Neutrophil (primary cell): ENCODE results near the gene CHI3L1.

ENCODE experiments used
- H3K27ac ChIP-seq: fragments of 200-600 bp; sonication (generic); 2 replicates; pipeline ENCODE4 v1.5.1; 2016; ENCODE audit warnings: mild to moderate bottlenecking, moderate library complexity
- H3K27me3 ChIP-seq: fragments of 200-600 bp; sonication (generic); 2 replicates; pipeline ENCODE4 v1.6.0; 2016; ENCODE audit warnings: mild to moderate bottlenecking
- H3K36me3 ChIP-seq: fragments of 200-600 bp; sonication (generic); 2 replicates; pipeline ENCODE4 v1.5.1; 2017
- H3K4me1 ChIP-seq, 2 experiments: fragments of 200-600 bp in 1 of 2; sonication (generic) in 1 of 2; 1 replicate in 1 of 2; 2 replicates in 1 of 2; pipeline versions ENCODE4 v1.5.1 to v1.6.1; 2013 to 2016; ENCODE audit warnings: low read depth in 1 of 2, low read length in 1 of 2, mild to moderate bottlenecking in 1 of 2, moderate library complexity in 1 of 2; ENCODE audit not compliant: control insufficient read depth in 1 of 2, insufficient read depth in 1 of 2
- H3K4me3 ChIP-seq, 2 experiments: fragments of 200-600 bp in 1 of 2; sonication (generic) in 1 of 2; 1 replicate in 1 of 2; 2 replicates in 1 of 2; pipeline ENCODE4 v1.5.1; 2013 to 2016; ENCODE audit warnings: low read depth in 1 of 2, low read length in 1 of 2, mild to moderate bottlenecking in 1 of 2, moderate library complexity in 1 of 2
- H3K9me3 ChIP-seq: fragments of 200-600 bp; sonication (generic); 2 replicates; pipeline ENCODE4 v1.5.1; 2016
- CTCF ChIP-seq: fragments of 200-600 bp; sonication (generic); IDR thresholded peaks from 2 replicates; pipeline ENCODE4 v1.5.1; 2016; ENCODE audit warnings: antibody characterized with exemption

CHI3L1 gene

DNA sequence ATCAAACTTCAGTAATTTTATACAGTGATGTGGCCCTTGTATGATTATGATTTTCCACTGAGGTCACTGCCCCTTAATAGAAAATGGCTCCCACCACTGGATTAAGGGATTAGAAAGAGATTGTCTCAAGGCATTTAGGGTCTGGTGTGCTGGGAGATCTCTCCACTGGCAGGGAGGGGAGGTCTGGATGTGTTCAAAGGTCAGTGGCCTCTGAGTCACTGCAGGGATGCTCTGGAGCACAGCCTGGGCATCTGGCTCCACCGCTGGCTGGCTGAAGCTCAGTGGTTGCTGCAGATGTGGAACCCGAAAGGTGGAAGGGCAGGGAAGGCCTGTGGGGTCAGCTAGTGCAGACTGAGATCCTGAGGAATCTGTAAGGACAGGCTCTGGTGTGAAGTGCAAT lies 18.3 kb upstream of the CHI3L1 start:
- no peak overlapping the region for H3K4me3 ChIP-seq
- TF ChIP-seq CTCF, result no peak
- H3K4me1 ChIP-seq, result peaks cover 57 to 62% of the 10 kb centered on the region in 2 experiments
- H3K27ac ChIP-seq, result peak overlapping the region; percentile 10
- no peaks in the 10 kb centered on the region for H3K9me3 ChIP-seq
- H3K27me3 ChIP-seq, result no peaks in the 10 kb centered on the region
- no peaks in the 10 kb centered on the region for H3K36me3 ChIP-seq

DNA sequence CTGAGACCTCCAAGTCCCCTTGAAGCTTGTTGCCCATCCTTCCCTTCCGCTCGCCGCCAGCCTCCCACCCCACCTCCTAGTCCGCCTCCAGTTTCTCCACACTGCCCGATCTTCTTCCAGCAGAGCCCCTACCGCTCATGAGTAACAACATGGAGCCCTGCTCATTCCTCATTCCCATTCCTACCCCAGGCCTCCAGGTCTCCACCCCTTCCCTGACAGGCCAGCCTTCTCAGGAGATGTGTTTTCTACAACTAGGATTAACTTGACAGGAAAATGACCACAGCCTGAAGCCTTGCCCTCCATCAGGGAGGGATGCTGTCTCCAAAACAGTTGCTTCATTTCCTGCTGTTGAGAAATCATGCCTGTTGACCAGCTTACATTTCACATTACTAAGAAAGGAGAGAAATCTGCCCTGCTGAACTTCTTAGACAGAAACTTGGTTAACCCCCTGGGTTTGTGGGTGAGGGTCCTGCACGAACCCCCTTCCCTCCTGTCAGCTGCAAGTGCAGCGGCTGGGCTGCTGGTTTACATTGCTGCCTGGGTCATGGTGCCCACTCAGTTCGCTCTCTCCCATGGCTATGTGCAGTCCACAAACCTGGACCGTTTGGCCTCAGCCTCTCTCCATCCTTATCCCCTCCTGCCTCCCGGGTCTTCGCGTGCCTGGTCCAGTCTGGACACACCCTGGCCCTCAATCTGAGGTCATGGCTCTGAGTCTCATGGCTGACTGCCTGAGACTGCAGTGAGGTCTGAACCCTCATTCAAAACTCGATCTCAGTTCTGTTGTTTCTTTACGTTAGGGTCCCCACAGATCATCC lies 16.1 kb upstream of the CHI3L1 start:
- peak overlapping the region; percentile 61 to 62 for H3K4me3 ChIP-seq
- no peaks in the 10 kb centered on the region for H3K36me3 ChIP-seq
- H3K9me3 ChIP-seq, result no peaks in the 10 kb centered on the region
- peaks cover 65 to 71% of the 10 kb centered on the region in 2 experiments for H3K4me1 ChIP-seq
- no peaks in the 10 kb centered on the region for H3K27me3 ChIP-seq
- peak overlapping the region; percentile 96 for H3K27ac ChIP-seq
- no peak for TF ChIP-seq CTCF

- peak overlapping the region; percentile 61 to 62 for H3K4me3 ChIP-seq
- no peaks in the 10 kb centered on the region for H3K36me3 ChIP-seq
- no peaks in the 10 kb centered on the region for H3K27me3 ChIP-seq
- TF ChIP-seq CTCF, result no peak
- H3K9me3 ChIP-seq, result no peaks in the 10 kb centered on the region
- H3K4me1 ChIP-seq, result peaks cover 65 to 71% of the 10 kb centered on the region in 2 experiments
- H3K27ac ChIP-seq, result peak overlapping the region; percentile 96
Measured at GRCh38 chr1:203201516-203202205, 15.2 kb upstream of the CHI3L1 start.

GRCh38 chr1:203200916-203201315 lies 14.4 kb upstream of the CHI3L1 start:
- Histone ChIP-seq H3K36me3 (no peaks in the 10 kb centered on the region), H3K27ac (peak overlapping the region; percentile 96), H3K4me3 (peak overlapping the region in 1 of 2 experiments; percentile 37), H3K27me3 (no peaks in the 10 kb centered on the region), H3K9me3 (no peaks in the 10 kb centered on the region), H3K4me1 (peaks cover 65 to 71% of the 10 kb centered on the region in 2 experiments)
- TF ChIP-seq CTCF, result no peak

DNA sequence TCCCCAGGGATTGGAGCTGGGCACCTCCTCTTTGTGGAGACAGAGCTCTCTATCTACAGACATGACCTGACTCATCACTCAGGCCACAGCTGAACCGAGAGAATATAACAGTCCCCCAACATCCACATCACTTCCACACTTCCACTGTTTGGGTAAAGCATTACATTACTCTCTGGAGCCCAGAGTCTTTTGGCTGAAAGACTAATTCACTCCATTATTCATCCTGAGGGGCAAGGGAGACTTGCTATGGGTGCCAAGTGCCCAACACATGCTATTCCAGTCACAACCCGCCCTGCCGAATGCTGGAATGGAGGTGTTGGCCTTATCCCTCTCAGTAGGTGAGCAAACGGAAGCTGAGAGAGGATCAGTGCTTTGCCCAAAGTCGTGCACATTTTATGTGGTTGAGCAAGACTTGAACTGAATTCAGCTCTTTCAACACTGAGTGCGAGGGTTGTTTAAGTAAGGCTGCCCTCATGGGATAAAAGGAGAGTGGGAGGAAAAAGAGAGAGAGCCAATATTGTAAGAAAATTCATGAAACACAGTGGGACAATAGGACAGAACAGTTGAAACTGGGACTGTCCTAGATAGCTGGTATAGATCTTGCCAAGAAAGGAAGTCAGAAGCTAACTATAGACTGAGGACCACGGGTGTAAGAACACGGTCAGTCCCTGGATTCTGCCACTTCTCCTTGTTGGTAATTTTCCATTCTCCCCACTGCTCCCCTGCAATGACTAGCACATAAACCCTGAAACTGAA lies 13.5 kb upstream of the CHI3L1 start:
- no peak for TF ChIP-seq CTCF
- H3K4me1 ChIP-seq, result peaks cover 60 to 62% of the 10 kb centered on the region in 2 experiments
- no peaks in the 10 kb centered on the region for H3K9me3 ChIP-seq
- peak overlapping the region in 1 of 2 experiments; percentile 37 for H3K4me3 ChIP-seq
- no peaks in the 10 kb centered on the region for H3K27me3 ChIP-seq
- H3K36me3 ChIP-seq, result no peaks in the 10 kb centered on the region
- H3K27ac ChIP-seq, result peak overlapping the region; percentile 96
